ENCODE results near the gene ACTR1A.
"Not testable (repeated sequence)": the region's sequence is repeated elsewhere in the genome, so short reads cannot be mapped to it uniquely, and the experiment has no call there.

Gene ACTR1A

DNA sequence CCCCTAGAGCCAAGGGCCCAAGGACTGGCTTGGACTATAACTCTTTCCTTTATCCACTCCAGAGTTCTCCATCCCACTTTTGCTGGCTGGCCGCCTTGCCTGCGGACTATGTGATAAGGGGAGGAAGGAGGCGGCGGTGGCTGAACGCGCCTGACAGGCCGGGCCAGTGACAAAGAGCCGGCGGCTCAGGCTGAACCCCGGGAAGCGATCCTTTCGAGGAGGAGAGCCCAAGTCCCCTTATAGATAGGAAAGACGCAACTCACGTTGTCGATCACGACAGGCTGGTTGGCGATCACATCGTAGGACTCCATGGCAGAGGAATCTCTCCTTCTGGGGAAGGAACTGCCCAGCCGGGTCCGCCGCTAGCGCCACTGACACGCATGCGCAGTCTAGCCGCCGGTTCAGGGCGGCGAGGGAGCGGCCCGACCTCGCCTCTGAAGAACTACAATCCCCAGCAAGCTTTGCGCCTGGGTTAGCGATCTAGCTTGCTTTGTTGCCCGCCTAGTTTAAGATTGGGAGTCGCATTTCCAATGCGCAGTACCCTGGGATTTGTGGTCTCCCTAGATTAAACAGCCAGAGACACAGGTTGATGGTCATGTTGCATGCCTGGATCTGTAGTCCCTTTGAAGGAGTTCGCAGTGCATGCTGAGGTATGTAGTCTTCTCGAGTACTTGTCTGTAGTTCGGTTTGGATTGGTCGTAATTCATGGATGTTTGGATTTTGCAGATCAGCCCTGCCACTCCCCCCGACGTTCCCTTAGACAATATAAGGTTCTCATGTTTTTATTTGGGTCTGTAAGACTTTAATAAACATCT lies at the start of gene ACTR1A:
Gene ACTR1A (minus strand): TSS at position 376 of the 815 bp plus-strand sequence. CDS start 65 bp downstream, at position 311.
- FAIRE-seq: peak; percentile 97

DNA sequence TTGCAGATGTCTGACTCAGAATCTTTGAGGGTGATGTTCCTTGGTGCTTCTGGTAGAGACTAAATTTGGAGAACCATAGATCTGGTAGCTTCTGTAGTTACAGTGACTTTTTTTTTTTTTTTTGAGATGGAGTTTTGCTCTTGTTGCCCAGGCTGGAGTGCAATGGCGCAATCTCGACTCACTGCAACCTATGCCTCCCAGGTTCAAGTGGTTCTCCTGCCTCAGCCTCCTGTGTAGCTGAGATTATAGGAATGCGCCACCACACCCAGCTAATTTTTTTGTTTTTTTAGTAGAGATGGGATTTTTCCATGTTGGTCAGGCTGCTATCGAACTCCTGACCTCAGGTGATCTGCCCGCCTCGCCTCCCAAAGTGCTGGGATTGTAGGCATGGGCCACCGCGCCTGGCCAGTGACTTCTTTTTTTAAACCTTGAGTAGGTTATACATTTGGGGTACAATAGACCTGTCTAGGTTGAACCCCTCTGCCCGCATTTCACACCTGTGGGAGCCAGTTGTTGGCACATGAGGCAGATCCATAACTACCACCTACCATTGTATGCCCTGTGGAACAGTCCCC lies 48.2 kb upstream of the ACTR1A start:
- no peak for FAIRE-seq

DNA sequence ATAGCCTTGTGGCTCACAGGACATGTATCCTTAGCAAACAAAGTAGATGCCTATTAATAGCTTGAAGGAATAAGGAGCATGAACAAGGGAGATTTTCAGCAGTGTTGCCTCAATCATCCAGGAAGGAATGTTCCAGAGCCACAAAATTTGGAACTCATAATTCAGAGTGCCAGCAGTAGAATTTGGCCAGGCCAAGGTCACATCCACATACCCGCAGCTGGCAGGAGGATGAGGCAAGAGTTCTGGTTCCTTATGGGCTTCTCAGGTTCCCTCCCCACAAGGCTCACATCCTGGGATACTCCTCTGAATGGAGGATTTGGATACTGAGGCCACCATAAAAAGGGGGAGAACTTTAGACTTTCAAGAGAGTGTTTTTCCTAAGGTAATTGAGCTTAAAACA lies 47.0 kb upstream of the ACTR1A start:
- no peak for FAIRE-seq

DNA sequence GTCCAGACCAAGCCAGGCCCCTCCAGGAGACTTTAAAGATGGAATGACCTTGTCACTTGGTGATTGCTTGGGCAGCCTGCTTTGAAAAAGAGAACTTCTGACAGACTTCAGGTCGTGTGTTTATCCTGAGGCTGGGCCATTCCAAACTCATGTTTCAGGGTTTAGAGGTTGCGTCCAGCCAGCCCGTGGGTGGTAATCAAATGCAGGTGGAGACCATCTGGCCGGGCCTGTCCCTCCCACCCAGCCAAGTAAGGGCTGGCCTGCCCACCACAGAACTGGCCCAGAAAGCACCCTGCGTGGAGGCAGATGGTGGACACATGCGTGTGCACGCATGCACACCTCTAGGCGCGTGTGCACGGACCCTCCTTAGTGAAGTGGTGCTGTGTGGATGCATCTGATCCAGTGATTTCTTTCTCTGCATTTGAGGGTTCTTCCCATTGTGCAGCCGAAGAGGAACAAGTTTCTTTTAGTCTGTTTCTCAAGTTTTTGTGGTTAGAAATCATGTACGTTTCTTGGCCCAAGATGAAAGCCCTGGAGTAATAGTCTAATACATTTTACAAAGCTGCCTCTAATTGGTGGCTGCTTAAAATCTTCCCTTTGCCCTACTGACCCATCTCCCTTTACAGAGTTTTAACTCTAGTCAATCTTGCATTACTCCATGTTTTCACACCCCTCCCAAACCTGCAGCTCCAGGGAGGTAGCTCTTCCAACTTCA lies 44.3 kb upstream of the ACTR1A start:
- peak; percentile 46 for FAIRE-seq

DNA sequence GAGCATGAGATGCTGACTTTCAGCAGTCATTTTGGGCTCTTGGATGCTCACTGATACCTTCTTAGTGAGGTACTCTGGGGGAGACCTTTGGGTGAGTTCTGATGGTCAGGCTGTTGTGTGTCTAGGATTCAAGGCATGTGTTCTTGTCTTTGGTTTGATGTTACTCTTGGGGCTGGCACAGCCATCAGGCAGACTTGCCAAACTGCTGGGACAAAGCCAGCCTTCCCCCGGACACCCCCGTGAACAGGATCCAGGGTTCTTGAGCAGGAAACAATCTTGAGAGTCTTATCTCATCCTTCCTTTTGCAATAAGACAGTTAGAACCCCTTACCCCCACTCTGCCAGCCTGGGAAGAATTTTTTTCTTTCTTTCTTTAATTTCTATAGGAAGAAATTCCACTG lies 43.5 kb upstream of the ACTR1A start:
- FAIRE-seq: no peak

DNA sequence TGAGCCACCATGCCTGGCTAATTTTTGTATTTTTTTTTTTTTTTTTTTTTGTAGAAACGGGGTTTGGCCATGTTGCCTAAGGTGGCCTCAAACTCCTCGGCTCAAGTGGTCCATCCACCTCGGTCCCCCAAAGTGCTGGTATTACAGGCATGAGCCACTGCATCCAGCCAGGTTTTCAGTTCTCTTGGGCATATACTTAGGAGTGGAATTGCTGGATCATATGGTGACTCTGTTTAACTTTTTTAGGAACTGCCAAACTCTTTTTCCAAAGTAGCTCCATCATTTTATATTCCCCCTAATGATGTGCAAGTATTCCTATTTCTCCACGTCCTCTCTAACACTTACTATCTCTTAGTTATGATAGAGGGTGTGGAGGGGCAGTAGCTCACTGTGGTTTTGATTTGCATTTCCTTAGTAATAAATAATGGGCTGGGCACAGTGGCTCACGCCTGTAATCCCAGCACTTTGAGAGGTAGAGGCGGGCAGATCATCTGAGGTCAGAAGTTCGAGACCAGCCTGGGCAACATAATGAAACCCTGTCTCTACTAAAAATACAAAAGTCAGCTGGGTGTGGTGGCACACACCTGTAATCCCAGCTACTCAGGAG lies 42.9 kb upstream of the ACTR1A start:
- no peak for FAIRE-seq

DNA sequence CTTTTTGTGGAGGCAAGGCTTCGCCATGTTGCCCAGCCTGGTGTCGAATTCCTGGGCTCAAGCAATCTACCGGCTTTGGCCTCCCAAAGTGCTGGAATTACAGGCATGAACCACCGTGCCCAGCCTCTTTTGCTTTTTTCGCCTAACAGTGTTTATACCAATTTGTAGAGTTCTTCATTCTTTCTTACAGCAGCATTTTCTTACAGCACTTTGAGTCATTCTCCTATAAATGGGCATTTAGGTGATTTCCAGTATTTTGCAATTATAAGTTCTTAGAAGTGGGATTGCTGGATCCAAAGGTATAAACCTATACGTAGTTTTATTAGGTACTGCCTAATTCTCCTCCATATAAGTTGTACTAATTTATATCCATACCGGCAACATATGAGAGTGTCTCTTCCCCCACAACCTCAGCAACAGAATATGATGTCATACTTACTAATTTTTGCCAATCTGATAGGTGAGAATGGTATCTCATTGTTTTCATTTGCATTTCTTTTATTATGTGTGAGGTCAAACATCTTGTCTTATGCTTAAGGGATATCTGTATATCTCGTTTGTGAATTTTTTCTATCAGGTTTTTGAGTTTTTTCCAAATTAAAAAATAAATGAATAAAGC lies 40.4 kb upstream of the ACTR1A start:
- no peak for FAIRE-seq

DNA sequence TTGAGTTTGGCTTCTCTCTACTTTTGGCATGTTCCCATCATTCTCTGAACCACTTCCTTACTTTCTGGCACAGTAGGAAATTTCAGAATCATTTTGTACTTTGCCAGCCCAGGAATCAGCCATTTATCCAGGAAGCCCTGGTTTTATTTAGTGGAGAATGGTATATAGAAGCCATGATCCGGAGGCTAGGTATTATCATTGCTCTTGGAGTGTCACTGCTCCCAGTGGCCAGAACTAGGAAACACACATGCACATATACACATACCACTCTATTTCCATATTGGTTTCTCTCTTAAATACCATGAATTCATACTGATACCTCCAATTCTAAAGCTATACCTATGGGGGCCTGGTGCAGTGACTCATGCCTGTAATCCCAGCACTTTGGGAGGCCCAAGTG lies 37.5 kb upstream of the ACTR1A start:
- no peak for FAIRE-seq

DNA sequence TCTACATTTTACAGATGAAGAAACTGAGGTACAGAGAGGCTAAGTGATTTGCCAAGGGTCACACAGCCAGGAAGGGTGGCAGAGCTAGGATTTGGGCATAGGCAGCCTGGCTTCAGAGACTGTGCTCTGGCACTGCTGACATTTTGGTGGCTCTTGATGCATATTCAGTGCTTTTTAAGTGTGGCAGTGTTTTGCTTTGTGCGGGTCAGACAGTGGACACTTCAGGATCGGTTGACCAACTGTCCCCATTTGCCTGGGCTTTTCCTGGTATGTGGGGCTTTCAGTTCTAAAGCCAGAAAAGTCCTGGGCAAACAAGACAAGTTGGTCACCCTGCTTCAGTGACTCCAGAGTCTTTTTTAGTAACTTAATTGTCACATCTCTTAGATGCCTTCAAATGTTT lies 36.3 kb upstream of the ACTR1A start:
- FAIRE-seq: no peak

DNA sequence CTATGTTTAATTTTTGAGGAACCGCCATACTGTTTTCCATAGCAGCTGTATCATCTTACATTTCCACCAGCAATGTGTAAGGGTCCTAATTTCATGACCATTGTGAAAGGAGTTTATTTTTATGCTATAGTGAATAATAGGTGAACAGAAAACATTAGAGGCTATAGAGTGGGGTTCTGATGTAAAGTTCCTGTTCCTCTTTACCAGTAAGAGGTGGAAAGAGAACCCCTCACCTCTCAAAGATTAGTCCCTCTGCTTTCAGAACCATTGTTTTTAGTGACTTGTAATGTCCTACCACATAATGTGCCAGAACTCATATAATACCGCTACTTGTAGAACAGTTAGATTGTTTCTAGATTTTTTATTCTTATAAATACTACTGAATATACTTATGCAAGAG lies 35.4 kb upstream of the ACTR1A start:
- no peak for FAIRE-seq

DNA sequence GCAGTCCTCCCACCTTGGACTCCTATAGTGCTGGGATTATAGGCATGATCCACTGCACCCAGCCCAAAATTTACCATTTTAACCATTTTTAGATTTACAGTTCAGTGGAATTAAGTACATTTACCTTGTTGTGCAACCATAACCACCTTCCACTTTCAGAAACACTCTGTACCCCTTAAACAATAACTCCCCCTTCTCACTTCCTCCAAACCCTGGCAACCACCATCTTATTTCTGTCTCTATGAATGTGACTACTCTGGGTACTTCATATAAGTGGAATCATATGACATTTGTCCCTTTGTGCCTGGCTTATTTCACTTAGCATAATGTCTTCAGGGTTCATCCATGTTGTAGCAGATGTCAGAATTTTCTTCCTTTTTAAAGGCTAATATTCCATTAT lies 34.9 kb upstream of the ACTR1A start:
- no peak for FAIRE-seq

DNA sequence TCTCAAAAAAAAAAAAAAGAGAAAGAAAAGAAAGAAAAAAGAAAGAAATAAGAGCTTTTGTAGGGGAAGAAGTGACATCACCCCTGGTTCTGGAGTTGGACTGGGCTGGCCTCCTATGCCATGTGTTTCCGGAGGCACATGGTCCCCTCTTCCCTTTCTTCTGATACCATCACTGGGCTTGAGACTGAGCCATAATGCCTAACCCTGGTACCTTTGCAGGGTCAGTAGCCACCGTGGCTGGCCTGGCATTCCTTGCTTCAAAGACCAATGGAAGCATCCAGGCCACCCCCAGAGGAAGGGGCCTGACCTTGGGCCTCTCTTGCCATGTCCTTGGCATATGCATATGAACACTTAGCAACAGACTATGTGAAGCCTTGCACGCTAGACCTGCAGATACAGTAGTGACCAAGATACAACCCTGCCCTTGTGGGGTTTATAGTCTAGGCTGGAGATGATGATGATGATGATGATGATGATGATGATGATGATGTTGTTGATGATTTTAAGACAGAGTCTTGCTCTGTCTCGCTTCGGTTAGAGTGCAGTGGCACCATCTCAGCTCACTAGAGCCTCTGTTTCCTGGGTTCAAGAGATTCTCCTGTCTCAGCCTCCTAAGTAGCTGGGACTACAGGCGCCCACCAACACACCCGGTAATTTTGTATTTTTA lies 33.1 kb upstream of the ACTR1A start:
- no peak for FAIRE-seq

DNA sequence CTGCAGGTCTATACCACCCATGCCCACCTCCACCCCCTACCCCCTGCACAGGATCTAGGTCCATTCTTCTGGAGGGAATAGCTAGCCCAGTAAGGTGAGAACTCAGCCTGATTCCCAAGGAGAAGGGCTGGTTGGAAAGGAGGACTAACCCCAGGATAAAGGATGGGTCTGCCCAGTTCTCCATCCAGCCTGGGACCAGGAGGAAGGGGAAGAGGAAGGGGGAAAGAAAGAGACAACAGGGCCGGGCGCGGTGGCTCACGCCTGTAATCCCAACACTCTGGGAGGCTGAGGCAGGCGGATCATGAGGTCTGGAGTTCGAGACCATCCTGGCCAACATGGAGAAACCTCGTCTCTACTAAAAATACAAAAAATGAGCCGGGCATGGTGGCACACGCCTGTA lies 32.5 kb upstream of the ACTR1A start:
- not testable (repeated sequence) for FAIRE-seq

DNA sequence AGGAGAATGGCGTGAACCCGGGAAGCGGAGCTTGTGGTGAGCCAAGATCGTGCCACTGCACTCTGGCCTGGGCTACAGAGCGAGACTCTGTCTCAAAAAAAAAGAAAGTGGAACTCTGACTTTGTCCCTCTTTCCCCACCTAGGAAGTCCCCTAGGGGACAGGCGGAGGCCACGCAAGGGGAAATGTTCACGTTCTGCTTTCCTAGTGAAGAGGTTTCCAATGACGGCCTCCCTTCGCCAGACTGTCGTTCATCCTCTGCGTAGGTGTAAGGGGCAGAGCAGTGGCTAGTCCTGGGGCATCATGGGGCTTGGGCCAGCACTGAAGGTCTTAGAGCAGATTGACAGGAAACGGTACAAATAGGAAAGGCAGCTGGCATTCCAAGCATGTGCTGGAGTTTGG lies 31.8 kb upstream of the ACTR1A start:
- FAIRE-seq: no peak

DNA sequence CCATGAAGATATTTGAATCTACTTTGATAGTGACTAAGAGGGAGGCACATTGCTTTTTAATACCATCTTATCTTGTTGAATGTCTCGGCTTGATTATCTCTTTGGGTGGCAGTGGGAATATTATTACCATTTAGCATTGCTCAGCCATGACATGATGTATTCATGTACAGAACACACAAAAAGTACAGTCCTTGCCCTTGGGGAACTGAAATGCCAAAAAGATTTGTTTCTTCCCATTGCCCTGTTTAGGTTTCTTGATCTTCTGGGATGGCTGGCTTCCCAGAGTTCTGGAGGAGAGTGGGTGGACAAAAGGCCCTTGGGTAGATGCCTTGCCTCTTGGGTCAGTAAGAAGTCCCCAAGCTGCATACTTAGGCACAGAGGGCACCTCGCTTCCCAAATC lies 25.0 kb upstream of the ACTR1A start:
- FAIRE-seq: no peak

DNA sequence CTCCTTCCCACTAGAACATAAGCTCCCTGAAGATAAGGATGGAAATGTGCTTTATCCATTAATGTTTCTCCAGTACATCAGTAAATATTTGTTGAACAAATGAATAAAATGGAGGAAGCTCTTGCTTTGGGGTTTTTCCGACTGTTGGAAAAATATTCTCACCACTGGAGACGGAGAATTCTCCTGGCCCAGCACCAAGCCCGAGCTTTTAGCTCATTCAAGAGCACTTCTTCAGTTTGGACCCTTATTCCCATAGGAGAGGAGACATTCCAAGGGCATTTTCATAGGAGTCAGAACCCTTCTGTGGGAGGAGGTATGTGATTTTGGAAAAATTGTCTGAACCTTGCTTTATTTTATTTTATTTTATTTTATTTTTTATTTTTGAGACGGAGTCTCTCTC lies 22.2 kb upstream of the ACTR1A start:
- no peak for FAIRE-seq

DNA sequence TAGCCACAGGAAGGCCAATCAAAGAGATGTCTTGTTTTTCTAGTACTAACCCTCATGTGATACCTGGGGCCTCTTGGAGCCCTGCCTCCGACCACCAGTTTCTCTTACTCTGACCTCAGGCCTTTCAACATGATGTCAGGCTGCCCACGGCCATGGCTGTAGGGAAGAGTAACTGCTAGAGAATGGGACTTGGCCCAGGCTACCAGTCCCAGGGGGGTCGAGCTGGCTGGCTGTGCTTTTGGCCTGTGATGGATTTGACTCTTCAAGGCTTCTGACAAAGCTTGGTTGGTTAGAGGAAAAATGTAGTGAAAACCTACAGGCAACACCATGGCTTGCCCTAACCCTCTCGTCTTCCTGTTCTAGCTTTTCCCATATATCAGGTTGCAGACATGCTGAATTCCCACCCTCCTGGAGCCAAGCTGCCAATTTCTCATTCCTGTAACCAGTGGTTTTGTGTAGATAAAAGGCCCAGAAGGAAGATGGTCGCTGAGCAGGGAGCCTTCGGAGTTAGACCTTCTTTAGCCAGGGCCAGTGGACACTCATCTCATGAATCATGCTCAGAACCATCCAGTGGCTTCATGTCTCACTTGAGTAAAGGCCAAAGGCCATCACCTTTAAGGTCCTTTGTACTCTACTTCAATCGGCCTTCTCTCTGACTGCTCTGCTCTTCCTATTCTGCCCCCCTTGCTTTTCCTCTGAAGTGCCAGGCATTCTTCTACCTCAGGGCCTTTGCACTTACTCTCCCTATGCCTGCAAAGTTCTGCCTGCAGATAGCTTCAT lies 20.9 kb upstream of the ACTR1A start:
- no peak for FAIRE-seq

DNA sequence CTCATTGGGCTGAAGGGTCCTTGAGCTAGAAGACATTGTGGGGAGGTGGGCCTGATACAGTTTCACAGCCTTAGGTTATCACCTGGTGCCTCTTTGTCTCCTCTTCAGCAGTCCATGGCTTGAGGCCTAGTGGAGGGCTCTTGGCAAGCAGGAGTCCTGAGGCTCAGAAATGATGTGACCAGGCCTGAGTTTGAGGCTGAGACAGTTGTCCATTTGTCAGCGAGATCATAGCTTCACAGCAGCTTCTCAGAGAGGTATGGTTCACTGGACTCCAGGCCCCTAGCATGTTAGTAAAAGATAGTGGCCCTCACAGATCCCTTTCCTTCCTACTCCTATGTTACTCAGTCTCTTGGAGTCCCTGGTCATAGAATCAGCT lies 20.4 kb upstream of the ACTR1A start:
- FAIRE-seq: no peak

DNA sequence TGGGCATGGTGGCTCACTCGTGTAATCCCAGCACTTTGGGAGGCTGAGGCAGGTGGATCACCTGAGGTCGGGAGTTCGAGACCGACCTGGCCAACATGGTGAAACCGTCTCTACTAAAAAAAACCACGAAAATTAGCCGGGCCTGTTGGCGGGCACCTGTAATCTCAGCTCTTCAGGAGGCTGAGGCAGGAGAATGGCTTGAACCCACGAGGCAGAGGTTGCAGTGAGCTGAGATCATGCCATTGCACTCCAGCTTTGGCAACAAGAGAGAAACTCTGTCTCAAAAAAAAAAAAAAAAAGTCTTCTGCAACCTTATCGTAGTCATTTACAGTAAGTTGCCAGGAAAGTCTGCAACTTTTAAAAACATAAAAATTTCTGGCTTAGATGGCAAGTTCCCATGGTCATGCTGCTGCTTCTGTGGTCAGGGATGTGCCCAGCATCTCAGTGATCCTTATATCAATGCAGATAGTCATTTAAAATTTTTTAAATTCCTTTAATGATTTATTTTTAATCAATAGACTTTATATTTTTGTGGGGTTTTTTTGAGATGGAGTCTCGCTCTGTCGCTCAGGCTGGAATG lies 16.8 kb upstream of the ACTR1A start:
- FAIRE-seq: no peak

DNA sequence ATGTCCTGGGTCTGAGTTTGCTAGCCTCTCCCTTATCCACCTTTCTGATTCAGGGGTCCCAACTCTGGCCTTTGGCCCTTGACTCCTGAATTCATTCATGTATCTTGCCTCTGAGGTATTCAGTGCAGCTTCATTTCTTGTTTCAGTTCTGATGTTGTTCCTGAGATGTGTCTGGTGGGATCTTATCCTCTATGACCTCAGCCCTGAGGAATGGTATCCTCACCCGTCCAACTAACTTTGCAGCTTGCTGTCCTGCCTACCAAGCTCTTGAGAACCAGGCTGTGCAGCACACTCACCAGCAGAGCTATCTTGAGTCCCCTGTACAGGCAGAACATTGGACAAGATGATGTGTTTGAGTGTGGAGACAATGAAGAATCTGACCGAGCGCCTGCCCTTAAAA lies 15.0 kb upstream of the ACTR1A start:
- FAIRE-seq: no peak

DNA sequence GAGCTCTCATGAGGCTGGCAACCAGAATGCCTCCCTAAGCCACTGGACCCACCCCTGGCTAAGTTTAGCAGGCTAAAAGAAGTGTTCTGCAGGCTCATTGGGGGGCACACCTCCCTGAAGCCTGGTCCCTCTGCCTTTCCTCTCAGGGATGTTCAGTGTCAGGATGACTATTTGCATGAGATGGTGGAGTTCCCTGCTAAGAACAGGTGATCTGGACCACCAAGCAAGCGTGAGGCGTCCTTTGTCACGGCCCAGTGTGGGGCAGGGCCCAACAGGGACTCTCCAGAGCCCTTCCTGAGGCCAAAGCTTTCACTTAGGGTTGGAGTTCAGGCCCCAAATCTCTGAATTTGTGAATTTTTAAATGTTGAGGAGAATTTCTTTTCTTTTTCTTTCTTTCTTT lies 13.2 kb upstream of the ACTR1A start:
- no peak for FAIRE-seq
